ENCODE measurements around the gene SCN1B. TPM values are rescaled to one million over a fixed set of nuclear protein-coding genes. Genes with fewer than 3 reads are reported as not detected.

SCN1B gene
- total RNA-seq, 4 donors from 2014 or later: 8.0 to 23.2 (median 11.8) TPM

GRCh38 chr19:35039881-35040825, 9.9 kb downstream of the SCN1B start:
- no peak for TF ChIP-seq CTCF (IDR thresholded peaks at IDR 0.05)
- no peak for ATAC-seq (ENCODE audit: low FRiP score)
- no peak for DNase-seq (ENCODE audit: low spot score)

DNA sequence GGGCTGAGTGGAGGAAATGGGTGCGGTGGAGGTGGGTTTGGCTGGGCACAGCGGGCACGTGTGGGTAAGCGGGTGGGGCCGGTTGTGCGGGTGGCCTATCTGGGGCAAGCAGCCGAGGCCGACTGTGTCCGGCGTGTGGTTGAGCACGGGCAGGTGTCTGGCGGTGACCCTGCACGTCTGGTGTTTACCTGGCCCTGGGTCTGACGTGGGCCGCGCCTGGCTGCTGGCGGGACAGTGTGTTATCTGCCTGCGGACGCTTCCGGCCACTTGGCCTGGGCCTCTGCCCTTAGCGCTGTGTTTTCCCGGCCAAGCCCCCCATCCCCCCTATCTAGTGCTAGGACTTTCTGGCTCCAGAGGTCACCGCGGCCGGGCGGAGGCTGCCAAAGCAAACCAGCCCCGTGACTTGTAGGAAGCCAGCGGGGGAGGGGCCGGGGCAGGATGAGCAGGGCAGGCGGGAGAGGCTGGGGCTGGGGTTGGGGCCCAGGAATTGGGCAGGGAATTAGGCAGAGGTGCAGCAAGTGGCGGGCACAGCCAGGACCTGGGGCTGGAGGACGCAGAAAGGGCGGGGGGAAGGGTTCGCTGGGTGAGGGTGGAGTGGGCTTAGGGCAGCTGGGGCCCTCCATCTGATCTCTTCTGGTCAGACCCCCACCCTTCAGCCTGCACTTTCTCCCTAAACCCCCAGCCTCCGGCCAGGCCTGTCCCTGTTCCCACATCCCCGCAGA, 10.7 kb downstream of the SCN1B start:
- peak; percentile 71 for DNase-seq (ENCODE audit: low spot score)
- no peak for TF ChIP-seq CTCF (IDR thresholded peaks at IDR 0.05)
- peak; percentile 50 for ATAC-seq (ENCODE audit: low FRiP score)

DNA sequence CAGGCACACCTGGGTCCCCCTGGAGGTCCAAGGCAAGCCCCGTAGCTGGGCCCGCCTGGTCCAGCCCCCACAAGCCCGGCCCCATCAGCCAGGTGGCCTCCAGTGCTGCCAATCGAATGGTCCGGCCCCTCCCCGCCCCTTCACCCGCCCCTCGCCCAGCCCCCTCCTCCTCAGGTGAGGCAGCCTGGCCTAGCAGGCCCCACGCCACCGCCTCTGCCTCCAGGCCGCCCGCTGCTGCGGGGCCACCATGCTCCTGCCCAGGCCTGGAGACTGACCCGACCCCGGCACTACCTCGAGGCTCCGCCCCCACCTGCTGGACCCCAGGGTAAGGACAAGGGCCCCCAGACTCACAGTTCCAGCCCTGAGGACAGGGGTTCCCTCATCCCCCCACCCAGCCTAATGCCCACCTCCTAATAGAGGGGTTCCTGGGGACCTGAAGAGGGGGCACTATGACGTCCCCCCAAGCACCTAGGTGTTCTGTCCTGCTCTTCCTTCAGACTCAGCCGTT, 11.3 kb downstream of the SCN1B start, which contains the start of gene HPN:
Gene HPN (plus strand): TSS at position 174 of the 508 bp plus-strand sequence. CDS start 786 bp downstream, outside the sequence.
- DNase-seq (ENCODE audit: low spot score): no peak
- ATAC-seq (ENCODE audit: low FRiP score): no peak
- TF ChIP-seq CTCF (IDR thresholded peaks at IDR 0.05): no peak

GRCh38 chr19:35042056-35042730, 11.9 kb downstream of the SCN1B start:
- no peak for ATAC-seq (ENCODE audit: low FRiP score)
- no peak for DNase-seq (ENCODE audit: low spot score)
- TF ChIP-seq CTCF (IDR thresholded peaks at IDR 0.05): no peak

DNA sequence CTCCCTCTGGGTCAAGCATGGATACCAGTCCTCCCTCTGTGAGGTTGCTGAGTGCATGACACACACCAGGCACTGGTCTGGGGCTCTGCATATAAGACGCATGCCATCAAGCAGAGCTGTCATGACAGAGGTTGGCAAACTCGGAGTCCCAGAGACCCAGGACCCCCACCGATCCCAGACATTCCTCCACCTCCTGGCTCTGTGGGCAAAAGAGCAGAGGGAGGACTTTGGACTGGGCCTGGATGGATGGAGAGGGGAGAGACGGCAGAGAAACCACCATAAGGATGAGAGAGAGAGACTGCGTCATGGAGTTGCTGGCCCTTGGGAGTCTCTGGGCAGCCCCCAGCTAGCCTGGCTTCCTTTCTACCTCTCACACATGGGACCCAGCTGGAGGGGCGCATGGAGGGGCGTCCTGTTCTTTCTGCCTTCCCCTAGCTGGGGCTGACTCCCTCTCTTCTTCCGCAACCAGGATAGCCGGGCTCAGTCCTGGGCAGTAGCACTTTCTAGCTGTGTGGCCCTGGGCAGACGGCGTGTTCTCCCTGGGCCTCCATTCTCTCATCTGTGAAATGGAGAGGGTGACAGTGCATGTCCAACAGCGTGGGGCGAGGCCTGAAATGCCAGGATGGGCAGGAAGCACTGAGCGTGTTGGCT, 12.8 kb downstream of the SCN1B start:
- DNase-seq (ENCODE audit: low spot score) (no peak), ATAC-seq (ENCODE audit: low FRiP score) (no peak)
- no peak for TF ChIP-seq CTCF (IDR thresholded peaks at IDR 0.05)

DNA sequence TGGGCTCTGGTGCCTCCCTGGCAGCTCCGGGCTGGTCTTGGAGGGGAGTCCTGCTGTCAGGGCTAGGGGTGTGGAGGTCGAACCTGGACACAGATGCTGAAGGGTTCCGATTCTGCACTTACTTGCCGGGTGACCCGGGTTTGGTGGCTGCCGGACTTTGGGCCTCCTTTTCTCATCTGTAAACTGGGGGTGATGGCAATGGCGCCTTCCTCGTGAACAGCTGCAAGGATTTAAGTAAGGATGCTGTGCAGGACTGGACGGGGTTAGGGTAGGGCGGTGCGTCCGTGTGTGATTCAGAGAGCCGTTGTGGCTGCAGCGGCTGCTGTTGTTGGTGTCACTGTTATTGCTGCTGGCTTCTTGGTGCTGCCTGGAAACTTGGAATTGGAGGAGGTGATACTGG, 13.6 kb downstream of the SCN1B start:
- TF ChIP-seq CTCF (IDR thresholded peaks at IDR 0.05): no peak
- no peak for DNase-seq (ENCODE audit: low spot score)
- no peak for ATAC-seq (ENCODE audit: low FRiP score)
